NCI-H187 treated with DMSO at 0.1 percent for 48 hours (cell line): ENCODE measurements around the gene MSI2.

Experiments used
- DNase-seq: peaks from one replicate; lab custom pipeline; 2025; lab: John Stamatoyannopoulos, UW

The MSI2 gene

DNA sequence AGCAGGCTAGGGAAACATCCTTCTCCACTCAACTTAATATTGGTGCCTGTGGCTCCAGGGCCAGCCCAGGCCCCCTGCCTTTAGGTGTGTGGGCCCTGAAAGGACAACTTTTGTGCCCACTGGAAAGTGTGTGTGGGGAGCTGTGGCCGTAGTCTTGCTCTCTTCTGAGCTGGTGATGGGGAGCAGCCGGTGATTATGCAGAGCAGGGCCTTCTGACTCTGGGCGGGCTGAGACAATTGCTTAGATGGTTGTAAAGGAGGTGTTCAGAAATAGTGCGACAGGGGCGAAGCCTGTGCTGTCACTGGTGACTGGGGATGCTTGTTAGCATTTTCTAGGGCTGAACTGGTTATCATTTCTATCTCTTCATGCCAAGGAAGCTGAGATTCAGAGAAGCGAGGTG, 62.6 kb downstream of the MSI2 start:
- no peak for DNase-seq

DNA sequence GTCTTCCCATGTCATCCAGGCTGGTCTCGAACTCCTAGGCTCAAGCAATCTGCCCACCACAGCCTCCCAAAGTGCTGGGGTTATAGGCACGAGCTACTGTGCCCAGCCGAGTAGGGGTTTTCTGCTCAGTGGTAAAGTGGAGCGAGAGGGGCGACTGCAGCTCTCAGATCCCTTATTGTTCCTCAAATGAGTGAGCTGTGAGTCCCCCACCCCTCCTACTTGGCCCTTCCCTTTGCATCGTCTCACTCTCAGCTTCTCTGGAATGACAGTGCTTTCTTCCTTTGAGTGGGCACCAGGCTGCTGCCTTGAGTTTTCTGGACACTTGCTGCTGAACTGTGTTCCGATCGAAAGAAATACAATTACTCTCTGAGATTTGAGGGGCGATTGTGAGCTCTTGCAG, 63.5 kb downstream of the MSI2 start:
- DNase-seq, result no peak

DNA sequence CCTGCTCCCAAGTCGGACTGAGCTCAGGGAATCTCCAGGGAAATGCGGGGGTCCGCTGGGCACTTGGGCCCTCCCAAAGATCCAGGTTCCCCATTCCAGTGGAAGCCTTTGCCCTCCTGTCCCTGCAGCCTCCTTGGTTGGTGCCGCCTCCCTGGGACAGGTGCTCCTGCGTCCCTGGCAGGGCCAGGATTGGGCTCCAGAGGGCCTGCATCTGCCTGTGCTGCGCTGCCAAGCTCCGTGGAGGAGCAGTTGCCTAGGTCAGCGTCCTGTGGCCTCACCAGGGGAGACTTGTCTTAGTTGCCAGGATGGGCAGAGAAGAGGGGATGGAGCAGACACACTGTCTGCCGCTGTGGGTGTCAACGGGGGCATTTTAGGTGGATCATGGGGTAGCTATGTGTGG, 67.1 kb downstream of the MSI2 start:
- DNase-seq, result no peak

DNA sequence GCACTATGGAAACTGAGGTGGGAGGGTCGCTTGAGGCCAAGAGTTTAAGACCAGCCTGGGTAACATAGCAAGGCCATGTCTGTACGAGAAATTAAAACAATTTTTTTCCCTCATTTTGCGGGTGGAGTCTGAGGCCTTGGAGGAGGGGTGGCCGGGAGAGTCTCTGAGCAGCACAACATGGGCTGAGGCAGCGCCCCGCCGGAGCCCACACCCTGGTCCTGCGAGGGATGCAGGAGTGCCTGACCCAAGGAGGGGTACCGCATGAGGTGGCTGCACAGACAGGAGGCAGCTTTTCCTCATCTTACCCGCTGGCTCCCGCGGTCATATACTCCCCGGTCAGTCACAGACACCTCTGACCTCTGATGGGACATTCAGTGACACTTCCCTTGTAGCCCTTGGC, 67.7 kb downstream of the MSI2 start:
- DNase-seq, result no peak

DNA sequence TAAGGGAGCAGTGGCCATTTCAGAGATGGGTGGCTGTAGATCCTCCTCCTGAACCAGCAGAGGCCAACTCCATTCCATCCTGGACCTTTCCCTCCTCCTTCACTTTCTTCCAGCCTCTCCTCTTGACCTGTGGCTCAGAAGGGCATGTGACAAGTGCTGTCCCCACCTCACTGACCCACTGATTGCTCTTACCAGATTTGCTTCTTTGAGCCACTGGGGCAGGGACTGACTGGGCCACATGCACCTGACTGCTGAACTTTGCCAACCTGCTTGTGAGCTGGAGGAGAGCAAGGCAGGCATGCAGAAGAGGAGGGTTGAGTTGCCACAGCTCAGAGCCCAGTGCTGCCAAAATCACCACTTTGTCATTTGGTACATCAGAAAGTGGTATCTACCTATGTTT, 68.3 kb downstream of the MSI2 start:
- DNase-seq, result no peak

DNA sequence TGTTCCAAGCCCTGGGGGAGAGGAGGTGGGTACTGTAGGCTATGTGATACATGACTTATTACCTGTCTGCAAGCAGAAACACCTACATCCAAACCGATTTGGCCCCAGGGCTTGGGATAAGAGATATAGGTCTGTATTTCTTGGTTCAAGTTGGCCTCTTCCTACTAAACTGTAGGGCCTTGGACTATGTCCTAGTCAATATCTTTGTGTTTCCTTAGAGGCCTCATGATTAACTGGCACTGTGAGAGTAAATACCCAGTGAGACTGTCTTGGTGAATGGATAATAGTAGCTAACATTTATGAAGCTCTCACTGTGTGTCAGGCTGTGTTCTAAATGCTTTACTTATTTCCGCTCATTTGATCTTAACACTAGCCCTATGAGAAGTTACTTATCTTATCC, 70.0 kb downstream of the MSI2 start:
- no peak for DNase-seq

DNA sequence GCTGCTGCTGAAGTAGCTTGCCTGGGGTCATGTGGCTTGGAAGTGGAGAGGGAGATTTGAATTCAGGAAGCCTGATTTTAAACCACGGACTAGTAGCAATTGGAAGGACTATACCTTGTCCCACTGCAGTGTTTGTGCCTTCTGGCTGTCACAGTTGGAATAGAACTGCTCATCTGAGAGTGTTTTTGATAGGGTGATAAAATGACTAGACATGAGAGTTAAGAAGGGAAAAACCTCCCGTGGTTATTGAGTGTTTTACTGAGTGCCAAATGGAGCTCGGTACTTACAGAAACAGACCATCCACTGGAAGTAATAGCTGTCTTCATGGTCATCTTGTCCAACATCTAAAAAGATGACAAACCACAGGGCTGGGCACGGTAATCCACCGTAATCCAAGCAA, 70.4 kb downstream of the MSI2 start:
- DNase-seq, result no peak

DNA sequence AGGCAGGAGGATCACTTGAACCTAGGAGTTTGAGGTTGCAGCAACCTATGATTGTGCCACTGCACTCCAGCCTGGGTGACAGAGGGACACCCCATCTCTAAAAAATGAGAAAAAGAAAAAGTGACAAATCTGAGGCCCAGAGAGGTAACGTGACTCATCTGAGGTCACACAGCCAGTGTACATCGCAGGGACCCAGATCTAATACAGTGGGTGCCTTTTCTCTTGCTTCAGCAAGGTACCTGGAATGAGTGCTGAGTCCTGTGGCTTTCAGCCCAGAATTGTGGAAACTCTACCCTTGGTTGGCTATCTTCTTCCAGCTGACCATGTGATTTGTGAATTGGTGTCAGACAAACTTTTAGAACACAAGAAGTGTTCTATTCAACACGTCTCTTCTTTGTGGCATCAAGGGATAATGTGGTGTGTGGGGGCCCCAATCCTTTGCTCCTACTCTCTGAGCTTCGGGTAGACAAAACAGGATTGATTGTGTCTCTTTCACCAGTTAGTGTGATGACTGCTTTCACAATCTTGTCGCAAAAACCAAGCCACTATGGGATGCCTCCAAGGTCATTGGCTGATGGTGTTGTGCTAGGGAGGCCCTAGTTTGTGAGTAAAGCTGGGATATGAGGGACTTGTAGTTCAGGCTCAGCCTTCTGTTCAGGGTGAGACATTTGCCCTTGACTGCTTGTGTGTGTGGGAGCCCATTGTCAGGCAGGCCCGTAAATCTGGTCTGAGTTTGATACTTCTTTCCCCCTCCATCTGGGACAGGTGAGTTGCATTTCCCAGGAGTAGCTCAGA, 71.0 kb downstream of the MSI2 start:
- DNase-seq, result no peak

DNA sequence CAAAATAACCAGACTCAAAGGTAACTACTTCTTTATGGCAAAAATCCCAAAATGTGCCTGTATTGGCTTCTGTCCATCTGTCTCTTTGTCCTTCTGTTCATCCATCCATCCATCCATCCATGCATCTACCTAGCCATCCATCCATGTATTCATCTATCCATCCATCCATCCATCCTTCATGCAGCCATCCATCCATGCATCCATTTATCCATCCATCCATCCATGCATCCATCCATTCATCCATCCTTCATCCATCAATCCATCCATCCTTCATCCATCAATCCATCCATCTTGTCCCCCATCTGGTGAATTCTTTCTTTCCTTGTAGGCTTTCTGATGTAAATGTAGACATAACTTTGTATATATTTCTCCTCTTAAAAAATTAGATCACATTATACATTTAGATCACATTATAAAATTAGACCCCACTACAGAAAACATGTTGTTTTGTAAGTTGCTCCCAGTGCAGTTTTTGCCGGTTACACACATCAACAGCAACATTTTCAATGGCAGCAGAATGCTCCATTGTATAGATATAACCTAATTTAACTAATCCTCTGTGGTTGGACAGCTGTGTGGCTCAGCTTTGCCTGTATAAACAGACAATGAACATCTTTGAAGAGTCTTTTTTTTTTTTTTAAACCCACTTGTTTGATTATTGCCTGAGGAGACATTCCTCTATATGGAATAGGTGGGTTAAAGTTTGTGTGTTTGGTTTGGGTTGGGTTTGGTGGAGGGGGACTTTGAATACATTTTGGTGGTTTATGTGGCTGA, 72.0 kb downstream of the MSI2 start:
- no peak for DNase-seq

DNA sequence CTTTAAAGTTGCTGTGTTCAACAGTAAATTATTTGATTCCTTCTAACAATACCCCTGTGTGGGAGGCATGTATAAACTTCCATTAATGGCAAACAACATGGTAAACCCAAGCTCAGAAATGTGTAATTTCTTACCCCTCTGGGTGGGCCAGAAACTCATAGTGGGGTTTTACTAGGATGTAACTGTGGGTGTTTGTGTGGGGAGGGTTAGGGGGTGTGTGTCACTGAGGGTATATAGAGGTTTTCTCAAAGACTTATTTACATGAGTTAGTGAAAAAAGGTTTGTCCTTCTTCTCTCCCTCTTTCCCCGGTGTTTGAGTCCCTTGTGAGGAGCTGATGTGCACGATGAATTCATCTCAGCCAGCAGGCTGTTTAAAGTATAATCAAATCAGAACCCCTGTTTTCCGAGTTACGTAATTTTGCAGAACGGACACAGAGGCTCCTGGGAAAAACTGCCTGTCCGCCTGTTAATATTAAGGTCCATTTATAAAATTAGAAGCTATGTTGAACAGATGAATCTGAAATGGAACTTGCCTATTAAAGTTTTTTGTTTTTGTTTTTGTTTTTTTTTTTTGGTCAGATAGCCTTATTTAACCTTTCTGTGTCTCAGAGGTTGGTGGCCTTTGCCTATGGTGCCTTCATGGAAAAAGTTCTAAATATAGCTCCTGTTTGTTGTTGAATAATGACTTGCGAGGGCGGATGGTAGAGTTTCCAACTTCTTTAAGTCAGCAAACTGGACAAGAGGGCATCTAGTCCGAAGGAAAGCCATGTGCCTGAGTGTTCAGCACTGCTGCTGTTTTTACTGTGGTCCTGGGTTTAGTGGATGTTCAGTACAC, 73.3 kb downstream of the MSI2 start:
- no peak for DNase-seq

DNA sequence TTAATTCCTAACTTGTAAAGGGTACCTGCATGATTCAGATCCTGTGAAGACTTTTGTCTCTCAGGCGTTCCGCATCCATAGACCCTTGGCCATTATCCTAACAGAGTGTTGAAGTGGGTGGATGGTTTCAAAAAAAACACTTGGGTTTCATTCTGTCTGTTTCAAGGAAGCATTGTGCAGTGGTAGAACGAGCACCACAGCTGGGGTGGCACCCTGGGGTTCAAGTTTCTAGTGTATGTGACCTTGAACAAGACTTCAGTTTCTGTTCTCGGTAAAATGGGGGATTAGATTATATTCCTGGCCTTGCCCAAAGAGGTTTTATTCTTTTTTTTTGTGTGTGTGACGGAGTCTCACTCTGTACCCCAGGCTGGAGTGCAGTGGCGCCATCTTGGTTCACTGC, 74.3 kb downstream of the MSI2 start:
- DNase-seq, result no peak

DNA sequence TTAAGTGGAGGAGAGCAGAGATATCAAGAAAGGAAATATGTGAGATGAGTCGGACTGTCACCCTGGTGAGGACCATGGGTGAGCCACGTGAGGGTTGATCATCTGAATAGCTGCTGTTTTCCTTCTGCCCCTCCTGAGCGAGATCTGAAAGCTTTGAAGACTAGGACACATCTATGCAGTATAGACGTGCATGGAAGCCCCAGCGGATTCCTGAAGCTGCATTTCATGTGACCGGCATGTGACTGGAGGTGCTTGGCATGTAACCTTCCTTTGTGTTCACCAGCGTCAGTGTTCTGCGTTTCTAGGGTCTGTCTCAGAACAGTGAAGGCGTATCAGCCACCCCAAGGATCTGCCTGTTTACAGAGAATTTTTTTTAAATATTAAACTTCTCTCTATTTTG, 75.1 kb downstream of the MSI2 start:
- DNase-seq, result no peak

DNA sequence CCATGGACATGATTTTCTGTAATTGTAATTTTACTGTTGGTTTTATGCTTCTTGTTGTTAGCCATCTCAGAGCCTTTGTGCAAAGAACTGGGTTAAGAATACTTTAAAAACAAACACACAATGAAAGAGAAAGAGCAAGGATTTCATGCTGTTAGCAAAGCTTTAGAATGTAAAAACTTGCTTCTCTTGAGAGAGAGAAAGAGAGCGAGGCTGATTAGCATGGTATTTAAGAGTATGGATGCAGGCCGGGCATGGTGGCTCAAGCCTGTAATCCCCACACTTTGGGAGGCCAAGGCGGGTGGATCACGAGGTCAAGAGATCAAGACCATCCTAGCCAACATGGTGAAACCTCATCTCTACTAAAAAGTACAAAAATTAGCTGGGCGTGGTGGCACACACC, 76.2 kb downstream of the MSI2 start:
- no peak for DNase-seq

DNA sequence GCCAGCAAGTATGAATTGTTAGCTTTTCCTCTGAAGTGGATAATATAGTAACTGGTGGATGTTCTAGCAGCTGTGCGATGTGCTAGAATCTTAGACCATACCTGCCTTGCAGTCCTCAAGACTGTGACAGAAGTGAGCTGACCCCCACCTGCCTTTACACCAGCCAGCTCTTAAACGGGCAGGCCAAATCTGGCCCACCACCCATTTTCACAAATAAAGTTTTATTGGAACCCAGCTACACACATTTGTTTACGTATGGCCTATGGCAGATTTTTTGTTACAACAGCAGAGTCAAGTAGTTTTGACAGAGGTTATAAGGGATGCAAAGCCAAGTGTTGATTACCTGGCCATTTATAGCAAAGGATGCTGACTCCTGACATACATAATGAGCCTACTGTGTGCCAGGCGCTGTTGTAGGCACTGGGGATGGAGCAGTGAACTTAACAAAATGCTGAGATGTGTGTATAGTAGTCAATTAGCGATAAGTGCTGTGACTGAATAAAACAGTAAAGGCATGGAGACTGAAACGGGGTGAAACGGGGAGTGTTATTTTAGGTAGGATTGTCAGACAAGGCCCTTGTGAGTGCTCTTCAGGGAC, 79.0 kb downstream of the MSI2 start:
- no peak for DNase-seq

DNA sequence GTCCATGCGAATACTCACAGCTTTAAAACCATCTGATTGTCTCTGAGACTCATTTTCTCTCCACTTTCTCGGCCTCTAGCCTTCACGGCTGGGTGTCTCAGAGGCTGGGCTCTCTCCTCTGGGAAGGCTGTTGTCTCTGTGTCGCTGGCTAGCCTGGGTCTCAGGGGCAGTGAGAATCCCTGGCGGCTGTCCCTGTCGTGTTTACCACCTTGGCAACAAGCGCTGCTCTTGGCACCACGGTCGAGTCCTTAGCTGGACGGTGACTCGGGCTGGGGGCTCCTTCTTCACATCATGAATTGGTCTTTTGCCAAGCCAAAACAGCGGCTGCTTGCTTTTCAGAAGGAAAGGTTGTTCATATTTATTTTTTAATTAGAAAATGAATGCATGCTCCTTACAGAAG, 81.1 kb downstream of the MSI2 start:
- DNase-seq, result no peak

DNA sequence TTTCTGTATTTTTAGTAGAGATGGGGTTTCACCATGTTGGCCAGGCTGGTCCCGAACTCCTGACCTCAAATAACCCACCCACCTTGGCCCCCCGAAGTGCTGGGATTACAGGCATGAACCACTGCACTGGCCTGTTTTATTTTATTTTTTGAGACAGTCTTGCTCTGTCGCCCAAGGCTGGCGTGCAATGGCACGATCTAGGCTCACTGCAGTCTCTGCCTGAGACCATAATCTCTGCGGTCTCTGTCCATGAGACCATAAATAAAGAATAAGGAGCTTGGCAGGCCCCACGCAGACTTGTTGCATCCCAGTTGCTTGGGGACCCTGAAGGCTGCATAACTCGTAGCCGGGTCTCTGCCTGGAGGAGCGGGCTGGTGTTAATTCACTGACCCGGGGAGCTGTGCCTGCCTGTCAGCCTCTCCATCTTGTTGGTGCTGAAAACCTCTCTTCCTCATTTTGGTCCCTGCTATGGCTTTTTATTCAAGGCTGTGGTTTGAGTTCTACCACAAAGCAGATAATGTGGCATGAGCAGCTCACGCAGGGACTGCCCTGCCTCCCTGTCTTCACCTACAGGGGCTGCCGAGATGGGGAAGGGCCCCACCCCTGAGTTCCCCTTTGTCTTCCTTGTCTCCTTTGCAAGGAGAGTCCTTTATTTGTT, 82.1 kb downstream of the MSI2 start:
- no peak for DNase-seq

DNA sequence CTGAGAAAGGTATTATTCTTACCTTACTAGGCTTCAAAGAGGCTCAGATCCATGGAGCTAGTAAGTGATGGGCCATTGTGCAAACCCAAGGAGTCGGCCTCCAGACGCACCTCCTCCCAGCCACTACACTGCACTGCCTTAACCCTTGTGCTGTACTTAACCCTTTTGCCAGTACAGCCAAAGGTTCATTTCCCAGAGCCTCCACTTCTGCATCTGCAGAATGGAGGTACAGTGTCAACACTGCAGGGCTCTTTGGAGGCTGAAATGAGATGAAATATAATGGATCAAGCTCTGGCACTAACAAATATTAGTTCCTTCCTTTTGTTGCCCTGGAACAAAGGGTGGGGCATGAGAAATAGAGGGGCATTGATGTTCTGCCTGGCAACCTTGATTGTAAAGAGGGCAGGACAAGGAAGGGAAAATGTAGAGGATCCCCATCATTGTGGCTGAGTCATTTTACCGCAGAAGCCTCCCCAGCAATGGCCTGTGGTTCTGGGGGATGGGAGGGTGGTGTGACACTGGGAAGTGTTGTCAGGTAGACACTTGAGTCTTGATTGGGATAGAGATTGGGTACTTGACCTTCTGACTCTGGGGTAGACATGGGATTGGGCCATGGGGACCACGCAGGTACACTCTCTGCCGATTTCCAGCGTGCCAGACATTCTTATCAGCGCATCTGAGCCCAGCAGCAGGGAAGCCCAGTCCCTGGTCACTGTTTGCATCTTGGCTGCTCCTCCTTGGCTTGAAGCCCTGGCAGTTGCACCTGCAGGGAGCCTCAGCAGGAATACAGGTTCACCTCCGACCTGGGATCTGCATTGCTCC, 84.0 kb downstream of the MSI2 start:
- no peak for DNase-seq

DNA sequence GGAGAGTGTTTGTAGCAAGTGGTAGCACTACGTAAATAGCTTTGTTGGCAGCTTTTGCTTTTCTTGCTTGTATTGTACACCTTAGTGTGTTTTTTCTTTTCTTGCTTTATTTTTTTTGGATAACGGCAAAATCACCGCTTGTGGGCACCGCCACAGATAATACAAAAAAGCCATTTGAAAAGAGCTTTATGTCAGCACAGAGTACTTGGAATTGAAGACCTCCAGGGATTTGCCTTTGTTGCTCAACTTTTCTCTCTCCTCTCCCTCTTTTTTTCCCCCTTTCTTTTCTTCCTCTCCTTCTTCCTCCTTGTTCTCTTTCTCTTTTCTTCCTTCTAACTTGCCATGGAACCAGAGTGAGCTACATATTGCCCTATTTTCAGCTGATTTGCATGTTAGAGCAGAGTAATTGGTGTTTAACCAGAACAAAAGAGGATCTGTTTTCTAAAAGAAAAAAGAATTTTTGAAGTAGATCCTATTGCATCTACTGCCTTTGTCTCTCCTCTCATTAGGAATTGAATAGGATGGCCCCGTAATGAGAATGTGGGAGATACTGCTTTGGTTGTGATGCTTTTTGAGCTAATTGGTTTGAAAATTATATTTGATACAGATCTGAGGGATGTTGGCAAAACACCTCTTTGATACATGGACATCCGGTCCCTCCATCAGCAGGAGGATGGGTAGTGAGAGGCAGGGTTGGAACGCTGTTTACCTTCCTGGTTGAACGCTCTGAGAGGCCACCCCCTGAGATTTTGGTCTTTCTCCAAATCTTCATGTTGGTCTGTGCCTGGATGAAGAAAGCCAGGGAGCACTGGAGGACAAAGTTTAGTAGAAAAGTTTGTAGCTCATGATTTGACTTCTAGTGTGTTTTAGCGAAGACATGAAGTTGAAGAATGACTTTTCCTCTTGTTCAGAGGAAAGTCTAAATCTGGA, 85.6 kb downstream of the MSI2 start:
- no peak for DNase-seq

DNA sequence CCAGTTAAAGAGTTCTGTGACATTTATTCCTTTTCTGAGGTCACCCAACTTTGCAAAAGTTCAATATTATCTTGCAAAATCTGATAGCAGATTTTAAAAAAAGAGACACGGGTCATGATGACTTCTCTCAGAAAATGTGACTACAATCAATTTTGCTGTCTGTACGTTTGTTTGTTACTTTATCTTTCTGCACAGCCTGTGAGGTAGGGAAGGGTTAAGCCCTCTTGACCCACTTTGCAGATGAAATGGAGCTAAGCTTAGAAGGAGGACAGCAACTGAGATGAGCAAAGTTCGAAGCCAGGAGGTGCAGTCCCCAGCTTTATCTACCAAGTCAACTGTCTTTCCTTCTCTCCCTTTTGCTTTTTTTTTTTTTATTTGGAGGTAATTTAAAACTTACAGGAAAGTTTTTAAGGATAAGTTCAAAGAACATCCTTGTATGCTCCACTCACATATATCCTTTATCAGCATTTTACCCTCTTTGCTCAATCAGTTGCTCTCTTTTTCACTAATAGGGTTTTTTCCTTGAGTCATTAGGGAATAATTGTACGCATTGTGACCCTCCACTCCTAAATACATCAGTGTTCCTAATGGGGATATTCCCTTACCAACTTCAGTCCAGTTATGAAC, 86.8 kb downstream of the MSI2 start:
- DNase-seq, result no peak
